K562 (cell line): ENCODE measurements around the gene MYO16. TPM values are rescaled to one million over a fixed set of nuclear protein-coding genes. Genes with fewer than 3 reads are reported as not detected.

Experiments
- BACH1 ChIP-seq: fragments of 200-800 bp; sonication (Bioruptor generic); IDR thresholded peaks from 2 replicates; pipeline ENCODE4 v1.6.1; 2016; ENCODE audit warnings: missing genetic modification characterization, missing compliant biosample characterization
- HMG20B ChIP-seq: fragments of 250-450 bp; sonication (Bioruptor Pico); IDR thresholded peaks from 2 replicates; pipeline ENCODE4 v1.5.0; 2021; ENCODE audit warnings: mild to moderate bottlenecking
- POU5F1 ChIP-seq: fragments of 150-350 bp; IDR thresholded peaks from 2 replicates; pipeline ENCODE4 v1.6.1; 2014; ENCODE audit warnings: borderline replicate concordance, low read length, low read depth, mild to moderate bottlenecking; ENCODE audit not compliant: partially characterized antibody
- PTBP1 ChIP-seq: fragments of 200-400 bp; formaldehyde crosslinking; IDR thresholded peaks from 2 replicates; pipeline ENCODE4 v1.6.1; 2017; ENCODE audit warnings: low read depth, low read length
- XRCC3 ChIP-seq: fragments of 450-650 bp; IDR thresholded peaks from 2 replicates; pipeline ENCODE4 v1.6.1; 2017; ENCODE audit warnings: mild to moderate bottlenecking, moderate library complexity
- polyA plus RNA-seq, 8 experiments: library from polyadenylated mRNA; depleted of rRNA in 4 of 8; stranded (reverse) in 5 of 8; unstranded in 3 of 8; fragments of >200 nt; fragmentation: Nextera tagmentation in 2 of 8; fragmentation: Illumina TruSeq in 1 of 8; extraction: Ambion mirVana in 2 of 8; extraction: Trizol in 1 of 8; gene quantifications; 2 replicates each; pipeline versions ENCODE4 v1.2.1 to v1.2.3, GENCODE V29; 2011 to 2014; ENCODE audit warnings: inconsistent platforms in 1 of 8, missing spikeins in 1 of 8
- total RNA-seq, 7 experiments: library from RNA; depleted of rRNA in 6 of 7; stranded (reverse); fragments of >200 nt in 6 of 7; fragmentation: Illumina TruSeq in 2 of 7; extraction: Trizol in 2 of 7; gene quantifications; 2 replicates each; pipeline versions ENCODE4 v1.2.1 to v1.2.3, GENCODE V29; 2011 to 2021; ENCODE audit warnings: low replicate concordance in 1 of 7
- TF ChIP-seq, protein P1 (sequence below): fragments of 450-650 bp; IDR thresholded peaks from 2 replicates; pipeline ENCODE4 v1.6.1; 2016; ENCODE audit warnings: mild to moderate bottlenecking, moderate library complexity
- TF ChIP-seq, protein P2 (sequence below): fragments of 200-800 bp; sonication (Bioruptor generic); IDR thresholded peaks from 2 replicates; pipeline ENCODE4 v1.6.1; 2016; ENCODE audit warnings: missing genetic modification characterization, missing compliant biosample characterization

The MYO16 gene
- total and polyA plus RNA-seq, 9 of the 15 experiments (the other 6 are each of a cell fraction or from before 2014, with no cell fraction given) = 4.3 to 45.7 (median 12.1) TPM

DNA sequence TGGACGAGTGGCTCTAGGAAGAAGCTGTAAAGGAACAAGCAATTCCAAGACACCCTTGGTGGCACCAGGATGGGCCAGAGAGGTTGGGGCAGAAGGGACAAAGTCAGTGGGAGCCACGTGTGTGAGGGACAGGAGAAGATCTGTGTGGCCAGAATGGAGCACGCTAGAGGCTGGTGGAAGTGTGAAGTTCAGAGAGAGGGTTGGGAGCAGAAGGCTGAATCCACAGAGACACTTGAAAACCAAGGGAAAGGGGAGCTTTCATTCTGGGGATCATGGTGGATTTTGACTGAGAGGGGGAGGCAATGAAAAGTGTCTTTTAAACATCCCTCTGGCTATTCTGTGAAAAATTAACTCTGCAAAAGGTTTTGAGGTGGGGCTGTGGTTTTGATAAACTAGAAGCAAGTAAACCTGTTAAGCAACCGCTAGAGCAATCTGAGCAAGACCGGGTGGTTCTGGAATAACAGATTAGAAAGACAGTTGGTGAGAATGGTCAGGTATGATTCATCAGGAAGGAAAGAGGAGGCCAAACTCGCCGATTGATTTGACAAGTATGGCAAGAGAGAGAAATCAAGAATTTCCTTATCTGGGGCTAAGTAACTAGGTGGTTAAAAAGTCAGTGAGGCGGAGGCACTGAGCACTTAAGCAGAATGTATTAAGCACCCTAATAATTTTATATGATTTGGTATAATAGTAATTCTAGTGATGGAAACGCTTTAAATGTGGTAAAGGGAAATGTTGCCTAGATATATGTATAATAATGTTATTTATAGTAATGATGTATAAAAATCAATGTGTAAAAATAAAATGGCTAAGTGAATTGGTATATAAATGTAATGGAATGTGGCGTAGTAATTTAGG, 140.0 kb downstream of the MYO16 start (continued):
- TF ChIP-seq, protein P1, sequence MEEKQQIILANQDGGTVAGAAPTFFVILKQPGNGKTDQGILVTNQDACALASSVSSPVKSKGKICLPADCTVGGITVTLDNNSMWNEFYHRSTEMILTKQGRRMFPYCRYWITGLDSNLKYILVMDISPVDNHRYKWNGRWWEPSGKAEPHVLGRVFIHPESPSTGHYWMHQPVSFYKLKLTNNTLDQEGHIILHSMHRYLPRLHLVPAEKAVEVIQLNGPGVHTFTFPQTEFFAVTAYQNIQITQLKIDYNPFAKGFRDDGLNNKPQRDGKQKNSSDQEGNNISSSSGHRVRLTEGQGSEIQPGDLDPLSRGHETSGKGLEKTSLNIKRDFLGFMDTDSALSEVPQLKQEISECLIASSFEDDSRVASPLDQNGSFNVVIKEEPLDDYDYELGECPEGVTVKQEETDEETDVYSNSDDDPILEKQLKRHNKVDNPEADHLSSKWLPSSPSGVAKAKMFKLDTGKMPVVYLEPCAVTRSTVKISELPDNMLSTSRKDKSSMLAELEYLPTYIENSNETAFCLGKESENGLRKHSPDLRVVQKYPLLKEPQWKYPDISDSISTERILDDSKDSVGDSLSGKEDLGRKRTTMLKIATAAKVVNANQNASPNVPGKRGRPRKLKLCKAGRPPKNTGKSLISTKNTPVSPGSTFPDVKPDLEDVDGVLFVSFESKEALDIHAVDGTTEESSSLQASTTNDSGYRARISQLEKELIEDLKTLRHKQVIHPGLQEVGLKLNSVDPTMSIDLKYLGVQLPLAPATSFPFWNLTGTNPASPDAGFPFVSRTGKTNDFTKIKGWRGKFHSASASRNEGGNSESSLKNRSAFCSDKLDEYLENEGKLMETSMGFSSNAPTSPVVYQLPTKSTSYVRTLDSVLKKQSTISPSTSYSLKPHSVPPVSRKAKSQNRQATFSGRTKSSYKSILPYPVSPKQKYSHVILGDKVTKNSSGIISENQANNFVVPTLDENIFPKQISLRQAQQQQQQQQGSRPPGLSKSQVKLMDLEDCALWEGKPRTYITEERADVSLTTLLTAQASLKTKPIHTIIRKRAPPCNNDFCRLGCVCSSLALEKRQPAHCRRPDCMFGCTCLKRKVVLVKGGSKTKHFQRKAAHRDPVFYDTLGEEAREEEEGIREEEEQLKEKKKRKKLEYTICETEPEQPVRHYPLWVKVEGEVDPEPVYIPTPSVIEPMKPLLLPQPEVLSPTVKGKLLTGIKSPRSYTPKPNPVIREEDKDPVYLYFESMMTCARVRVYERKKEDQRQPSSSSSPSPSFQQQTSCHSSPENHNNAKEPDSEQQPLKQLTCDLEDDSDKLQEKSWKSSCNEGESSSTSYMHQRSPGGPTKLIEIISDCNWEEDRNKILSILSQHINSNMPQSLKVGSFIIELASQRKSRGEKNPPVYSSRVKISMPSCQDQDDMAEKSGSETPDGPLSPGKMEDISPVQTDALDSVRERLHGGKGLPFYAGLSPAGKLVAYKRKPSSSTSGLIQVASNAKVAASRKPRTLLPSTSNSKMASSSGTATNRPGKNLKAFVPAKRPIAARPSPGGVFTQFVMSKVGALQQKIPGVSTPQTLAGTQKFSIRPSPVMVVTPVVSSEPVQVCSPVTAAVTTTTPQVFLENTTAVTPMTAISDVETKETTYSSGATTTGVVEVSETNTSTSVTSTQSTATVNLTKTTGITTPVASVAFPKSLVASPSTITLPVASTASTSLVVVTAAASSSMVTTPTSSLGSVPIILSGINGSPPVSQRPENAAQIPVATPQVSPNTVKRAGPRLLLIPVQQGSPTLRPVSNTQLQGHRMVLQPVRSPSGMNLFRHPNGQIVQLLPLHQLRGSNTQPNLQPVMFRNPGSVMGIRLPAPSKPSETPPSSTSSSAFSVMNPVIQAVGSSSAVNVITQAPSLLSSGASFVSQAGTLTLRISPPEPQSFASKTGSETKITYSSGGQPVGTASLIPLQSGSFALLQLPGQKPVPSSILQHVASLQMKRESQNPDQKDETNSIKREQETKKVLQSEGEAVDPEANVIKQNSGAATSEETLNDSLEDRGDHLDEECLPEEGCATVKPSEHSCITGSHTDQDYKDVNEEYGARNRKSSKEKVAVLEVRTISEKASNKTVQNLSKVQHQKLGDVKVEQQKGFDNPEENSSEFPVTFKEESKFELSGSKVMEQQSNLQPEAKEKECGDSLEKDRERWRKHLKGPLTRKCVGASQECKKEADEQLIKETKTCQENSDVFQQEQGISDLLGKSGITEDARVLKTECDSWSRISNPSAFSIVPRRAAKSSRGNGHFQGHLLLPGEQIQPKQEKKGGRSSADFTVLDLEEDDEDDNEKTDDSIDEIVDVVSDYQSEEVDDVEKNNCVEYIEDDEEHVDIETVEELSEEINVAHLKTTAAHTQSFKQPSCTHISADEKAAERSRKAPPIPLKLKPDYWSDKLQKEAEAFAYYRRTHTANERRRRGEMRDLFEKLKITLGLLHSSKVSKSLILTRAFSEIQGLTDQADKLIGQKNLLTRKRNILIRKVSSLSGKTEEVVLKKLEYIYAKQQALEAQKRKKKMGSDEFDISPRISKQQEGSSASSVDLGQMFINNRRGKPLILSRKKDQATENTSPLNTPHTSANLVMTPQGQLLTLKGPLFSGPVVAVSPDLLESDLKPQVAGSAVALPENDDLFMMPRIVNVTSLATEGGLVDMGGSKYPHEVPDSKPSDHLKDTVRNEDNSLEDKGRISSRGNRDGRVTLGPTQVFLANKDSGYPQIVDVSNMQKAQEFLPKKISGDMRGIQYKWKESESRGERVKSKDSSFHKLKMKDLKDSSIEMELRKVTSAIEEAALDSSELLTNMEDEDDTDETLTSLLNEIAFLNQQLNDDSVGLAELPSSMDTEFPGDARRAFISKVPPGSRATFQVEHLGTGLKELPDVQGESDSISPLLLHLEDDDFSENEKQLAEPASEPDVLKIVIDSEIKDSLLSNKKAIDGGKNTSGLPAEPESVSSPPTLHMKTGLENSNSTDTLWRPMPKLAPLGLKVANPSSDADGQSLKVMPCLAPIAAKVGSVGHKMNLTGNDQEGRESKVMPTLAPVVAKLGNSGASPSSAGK = peak; percentile 88
- TF ChIP-seq BACH1 (tag) (no peak), POU5F1 (no peak), HMG20B (CRISPR knock-in tag) (no peak), XRCC3 (no peak), PTBP1 (no peak)
- TF ChIP-seq, protein P2, sequence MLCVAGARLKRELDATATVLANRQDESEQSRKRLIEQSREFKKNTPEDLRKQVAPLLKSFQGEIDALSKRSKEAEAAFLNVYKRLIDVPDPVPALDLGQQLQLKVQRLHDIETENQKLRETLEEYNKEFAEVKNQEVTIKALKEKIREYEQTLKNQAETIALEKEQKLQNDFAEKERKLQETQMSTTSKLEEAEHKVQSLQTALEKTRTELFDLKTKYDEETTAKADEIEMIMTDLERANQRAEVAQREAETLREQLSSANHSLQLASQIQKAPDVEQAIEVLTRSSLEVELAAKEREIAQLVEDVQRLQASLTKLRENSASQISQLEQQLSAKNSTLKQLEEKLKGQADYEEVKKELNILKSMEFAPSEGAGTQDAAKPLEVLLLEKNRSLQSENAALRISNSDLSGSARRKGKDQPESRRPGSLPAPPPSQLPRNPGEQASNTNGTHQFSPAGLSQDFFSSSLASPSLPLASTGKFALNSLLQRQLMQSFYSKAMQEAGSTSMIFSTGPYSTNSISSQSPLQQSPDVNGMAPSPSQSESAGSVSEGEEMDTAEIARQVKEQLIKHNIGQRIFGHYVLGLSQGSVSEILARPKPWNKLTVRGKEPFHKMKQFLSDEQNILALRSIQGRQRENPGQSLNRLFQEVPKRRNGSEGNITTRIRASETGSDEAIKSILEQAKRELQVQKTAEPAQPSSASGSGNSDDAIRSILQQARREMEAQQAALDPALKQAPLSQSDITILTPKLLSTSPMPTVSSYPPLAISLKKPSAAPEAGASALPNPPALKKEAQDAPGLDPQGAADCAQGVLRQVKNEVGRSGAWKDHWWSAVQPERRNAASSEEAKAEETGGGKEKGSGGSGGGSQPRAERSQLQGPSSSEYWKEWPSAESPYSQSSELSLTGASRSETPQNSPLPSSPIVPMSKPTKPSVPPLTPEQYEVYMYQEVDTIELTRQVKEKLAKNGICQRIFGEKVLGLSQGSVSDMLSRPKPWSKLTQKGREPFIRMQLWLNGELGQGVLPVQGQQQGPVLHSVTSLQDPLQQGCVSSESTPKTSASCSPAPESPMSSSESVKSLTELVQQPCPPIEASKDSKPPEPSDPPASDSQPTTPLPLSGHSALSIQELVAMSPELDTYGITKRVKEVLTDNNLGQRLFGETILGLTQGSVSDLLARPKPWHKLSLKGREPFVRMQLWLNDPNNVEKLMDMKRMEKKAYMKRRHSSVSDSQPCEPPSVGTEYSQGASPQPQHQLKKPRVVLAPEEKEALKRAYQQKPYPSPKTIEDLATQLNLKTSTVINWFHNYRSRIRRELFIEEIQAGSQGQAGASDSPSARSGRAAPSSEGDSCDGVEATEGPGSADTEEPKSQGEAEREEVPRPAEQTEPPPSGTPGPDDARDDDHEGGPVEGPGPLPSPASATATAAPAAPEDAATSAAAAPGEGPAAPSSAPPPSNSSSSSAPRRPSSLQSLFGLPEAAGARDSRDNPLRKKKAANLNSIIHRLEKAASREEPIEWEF (CRISPR knock-in tag) = no peak; the same call in 1 of the 2 replicates
